GM12872 (cell line): ENCODE measurements around the gene ATP6V0D1.
A peak's percentile ranks its signal among the peaks of the same experiment; 100 is the strongest.

Experiments used
- TF ChIP-seq, protein P1 (sequence below): IDR thresholded peaks from 3 replicates; pipeline ENCODE4 v1.5.1; 2011; ENCODE audit warnings: low read depth, mild to moderate bottlenecking, low read length, moderate library complexity; ENCODE audit not compliant: insufficient read depth

ATP6V0D1 gene

DNA sequence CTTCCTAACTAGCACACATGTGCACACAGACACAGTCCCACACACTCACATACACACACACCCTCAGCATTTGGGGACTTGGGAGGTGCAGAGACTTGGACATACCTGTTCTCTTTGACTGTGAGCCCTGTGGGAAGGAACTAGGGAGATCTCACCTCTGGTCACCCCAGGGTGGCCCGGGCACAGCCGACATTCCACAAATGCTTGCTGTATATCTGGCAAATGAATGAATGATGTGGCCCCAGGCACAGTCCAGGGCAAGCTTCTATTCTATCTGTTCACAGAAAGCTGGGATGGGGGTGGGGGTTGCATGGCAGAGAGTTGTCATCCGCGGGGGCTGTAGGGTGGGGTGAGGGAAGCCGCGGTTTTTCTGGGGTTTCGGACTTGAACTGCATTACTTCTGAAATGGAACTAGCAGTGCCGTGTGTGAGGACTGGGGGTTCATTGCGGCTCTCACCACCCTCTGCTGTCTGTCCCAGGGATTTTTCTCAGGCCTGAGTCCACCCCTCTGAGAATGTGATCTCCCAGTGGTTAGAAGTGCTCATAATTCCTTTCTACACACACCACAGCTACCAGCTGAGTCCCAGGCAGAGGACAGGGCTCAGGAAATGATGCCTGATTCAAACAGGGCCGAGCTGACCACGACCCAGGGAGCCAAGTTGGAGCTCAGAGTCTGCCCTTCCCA lies 44.4 kb upstream of the ATP6V0D1 start:
- TF ChIP-seq, protein P1, sequence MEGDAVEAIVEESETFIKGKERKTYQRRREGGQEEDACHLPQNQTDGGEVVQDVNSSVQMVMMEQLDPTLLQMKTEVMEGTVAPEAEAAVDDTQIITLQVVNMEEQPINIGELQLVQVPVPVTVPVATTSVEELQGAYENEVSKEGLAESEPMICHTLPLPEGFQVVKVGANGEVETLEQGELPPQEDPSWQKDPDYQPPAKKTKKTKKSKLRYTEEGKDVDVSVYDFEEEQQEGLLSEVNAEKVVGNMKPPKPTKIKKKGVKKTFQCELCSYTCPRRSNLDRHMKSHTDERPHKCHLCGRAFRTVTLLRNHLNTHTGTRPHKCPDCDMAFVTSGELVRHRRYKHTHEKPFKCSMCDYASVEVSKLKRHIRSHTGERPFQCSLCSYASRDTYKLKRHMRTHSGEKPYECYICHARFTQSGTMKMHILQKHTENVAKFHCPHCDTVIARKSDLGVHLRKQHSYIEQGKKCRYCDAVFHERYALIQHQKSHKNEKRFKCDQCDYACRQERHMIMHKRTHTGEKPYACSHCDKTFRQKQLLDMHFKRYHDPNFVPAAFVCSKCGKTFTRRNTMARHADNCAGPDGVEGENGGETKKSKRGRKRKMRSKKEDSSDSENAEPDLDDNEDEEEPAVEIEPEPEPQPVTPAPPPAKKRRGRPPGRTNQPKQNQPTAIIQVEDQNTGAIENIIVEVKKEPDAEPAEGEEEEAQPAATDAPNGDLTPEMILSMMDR, result peak; percentile 20; the same call in 1 of the 3 replicates

DNA sequence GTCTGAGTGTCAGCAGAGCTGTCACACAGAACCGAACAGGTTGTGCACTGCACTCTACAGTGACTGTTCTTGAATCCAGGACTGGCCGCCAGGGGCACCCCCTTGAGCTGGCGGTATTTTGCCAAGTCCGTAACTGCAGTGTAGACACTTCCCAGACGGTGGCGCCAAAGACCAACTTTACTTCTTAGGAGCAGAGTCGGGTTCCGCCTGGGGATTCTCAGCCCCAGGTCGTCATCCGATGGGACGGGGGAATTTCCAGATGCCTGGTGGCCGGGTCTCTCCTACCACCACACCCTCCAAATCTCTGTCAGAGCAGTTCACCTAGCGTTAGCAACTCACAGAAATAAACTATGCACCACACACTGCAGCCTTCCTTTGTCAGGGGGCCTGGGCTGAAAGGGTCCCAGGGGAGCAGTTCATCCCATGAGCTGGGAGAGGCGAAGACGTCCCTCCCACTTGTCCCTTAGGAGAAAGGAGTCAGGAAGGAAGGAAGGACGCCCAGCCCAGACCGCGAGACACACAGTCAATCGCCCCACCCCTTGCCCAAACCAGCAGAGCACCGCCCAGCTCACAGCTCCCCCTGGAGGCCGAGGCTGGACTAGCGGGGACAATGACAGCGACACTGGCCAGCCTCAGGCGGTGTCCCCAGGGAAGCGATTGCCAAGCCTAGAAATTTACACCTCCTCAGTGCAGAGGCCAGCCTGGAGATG lies 40.3 kb upstream of the ATP6V0D1 start:
- TF ChIP-seq, protein P1, result peak; percentile 98

DNA sequence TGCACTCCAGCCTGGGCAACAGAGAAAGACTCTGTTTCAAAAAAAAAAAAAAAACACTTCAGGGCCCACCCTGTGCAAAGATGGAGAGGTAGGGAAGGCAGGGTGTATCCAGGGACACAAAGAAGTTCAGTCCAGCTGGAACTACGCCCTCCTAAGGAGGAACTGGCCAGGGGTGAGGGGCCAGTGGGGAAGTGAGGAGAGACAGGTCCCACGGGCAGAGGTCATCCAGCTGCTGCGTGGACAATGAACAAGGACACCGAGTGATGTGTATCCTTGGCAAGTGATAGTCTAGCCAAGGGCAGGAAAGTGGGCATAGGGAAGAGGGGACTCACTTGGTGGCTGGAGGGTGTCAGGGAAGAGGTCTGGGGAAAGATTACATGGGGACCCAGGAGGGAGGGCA lies 38.3 kb upstream of the ATP6V0D1 start:
- TF ChIP-seq, protein P1, result no peak

DNA sequence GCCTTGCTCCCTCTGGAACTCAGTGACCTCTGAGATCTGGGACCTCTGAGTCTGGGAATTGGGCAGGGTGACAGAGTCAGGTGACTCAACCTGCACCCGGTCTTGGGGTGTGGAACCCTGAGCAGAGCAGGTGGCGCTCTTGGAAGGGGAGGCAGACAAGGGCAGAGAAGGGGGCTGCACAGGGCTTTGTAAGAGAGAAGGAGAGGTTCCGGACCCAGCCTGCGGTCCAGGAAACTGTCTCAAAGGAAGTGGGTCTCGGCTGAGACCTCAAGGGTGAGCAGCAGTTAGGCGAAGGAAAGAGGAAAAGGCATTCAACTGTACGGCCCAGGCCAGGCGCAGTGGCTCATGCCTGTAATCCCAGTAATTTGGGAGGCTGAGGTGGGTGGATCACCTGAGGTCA lies 37.7 kb upstream of the ATP6V0D1 start:
- TF ChIP-seq, protein P1, result no peak

GRCh38 chr16:67517661-67518423 lies 36.9 kb upstream of the ATP6V0D1 start:
- TF ChIP-seq, protein P1, result no peak

- TF ChIP-seq, protein P1, result no peak
Observed at GRCh38 chr16:67517155-67517445, 36.1 kb upstream of the ATP6V0D1 start.

GRCh38 chr16:67516296-67517154 lies 35.6 kb upstream of the ATP6V0D1 start:
- TF ChIP-seq, protein P1, result no peak
